Myocyte (in vitro differentiated cells): ENCODE data around the gene NFATC1. TPM values are rescaled to one million over a fixed set of nuclear protein-coding genes. Genes with fewer than 3 reads are reported as not detected.
"Not testable (repeated sequence)": the region's sequence is repeated elsewhere in the genome, so short reads cannot be mapped to it uniquely, and the experiment has no call there.

ENCODE experiments used
- DNase-seq: peaks from one replicate; pipeline ENCODE4 v3.0.0-alpha.2; 2012; ENCODE audit warnings: low read depth
- total RNA-seq: library from RNA; depleted of rRNA; stranded (reverse); fragments of >200 nt; gene quantifications from 2 replicates; pipeline ENCODE4 v1.2.3, GENCODE V29; 2014

NFATC1 gene
- total RNA-seq, 1 donor from 2014 or later: 8.7 TPM

DNA sequence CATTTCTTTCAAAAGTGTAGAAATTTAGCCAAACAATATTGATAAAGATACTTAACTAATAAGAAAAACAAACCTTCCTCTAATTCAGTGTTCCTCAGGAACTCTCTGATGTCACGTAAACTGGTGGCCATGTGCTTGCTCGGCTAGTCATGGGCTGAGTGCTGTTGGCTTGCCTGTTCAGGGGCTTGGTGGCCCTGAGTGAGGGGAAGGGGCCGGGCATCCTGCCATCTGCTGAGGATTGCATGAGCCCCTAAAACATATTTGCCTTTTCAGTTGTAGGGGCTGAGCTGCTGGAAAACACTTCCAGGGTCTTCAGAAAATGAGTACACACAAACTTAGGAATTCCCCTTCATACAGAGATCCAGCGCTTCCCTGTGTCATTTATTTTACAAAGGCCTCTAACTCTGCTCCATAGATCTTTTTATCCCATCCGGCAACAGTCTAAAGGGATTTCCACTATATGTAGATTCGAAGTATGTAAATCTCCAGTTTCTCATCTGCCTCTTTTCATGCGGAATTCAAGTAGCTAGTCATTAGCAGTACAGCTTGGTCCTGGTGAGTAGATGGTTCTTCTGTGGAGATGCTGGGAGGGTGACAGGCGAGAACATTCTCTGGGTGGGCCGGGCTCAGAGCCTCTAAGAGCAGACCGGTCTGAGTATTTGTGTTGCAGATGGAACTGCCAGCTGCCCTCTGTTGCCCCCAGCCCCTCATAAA is 20.1 kb upstream of the NFATC1 start:
- no peak for DNase-seq

DNA sequence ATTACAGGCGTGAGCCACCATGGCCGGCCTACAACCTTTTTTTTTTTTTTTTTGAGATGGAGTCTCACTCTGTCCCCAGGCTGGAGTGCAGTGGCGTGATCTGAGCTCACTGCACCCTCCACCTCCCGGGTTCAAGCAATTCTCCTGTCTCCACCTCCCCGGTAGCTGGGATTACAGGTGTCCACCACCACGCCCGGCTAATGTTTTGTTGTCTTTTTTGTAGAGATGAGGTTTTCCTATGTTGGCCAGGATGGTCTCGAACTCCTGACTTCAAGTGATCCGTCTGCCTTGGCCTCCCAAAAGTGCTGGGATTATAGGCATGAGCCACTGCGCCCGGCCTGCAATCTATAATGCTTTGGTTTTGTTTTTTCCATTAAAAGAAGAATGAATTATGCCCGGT is 19.1 kb upstream of the NFATC1 start:
- not testable (repeated sequence) for DNase-seq

DNA sequence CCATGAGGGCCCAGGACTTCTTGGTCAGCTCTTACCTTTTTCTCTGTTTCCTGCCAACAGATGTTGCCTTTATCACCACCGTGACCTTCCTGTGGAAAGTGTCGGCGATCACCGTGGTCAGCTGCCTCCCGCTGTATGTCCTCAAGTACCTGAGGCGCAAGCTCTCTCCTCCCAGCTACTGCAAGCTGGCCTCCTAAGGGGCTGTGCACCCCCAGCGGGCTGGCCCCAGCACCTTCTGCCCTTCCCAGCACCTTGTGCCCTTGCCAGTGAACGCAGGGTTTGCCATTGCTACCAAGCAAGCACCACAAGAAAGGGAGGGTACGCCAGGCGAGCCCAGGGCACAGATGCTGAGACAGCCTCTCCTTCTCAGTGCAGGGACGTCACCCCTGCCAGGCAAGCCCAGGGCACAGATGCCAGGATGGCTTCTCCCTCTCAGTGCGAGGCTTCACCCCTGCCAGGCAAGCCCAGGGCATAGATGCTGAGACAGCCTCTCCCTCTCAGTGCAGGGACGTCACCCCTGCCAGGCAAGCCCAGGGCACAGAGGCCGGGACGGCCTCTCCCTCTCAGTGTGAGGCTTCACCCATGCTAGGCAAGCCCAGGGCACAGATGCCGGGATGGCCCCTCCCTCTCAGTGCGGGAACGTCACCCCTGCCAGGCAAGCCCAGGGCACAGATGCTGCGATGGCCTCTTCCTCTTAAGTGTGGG is 18.4 kb upstream of the NFATC1 start:
- DNase-seq: no peak

DNA sequence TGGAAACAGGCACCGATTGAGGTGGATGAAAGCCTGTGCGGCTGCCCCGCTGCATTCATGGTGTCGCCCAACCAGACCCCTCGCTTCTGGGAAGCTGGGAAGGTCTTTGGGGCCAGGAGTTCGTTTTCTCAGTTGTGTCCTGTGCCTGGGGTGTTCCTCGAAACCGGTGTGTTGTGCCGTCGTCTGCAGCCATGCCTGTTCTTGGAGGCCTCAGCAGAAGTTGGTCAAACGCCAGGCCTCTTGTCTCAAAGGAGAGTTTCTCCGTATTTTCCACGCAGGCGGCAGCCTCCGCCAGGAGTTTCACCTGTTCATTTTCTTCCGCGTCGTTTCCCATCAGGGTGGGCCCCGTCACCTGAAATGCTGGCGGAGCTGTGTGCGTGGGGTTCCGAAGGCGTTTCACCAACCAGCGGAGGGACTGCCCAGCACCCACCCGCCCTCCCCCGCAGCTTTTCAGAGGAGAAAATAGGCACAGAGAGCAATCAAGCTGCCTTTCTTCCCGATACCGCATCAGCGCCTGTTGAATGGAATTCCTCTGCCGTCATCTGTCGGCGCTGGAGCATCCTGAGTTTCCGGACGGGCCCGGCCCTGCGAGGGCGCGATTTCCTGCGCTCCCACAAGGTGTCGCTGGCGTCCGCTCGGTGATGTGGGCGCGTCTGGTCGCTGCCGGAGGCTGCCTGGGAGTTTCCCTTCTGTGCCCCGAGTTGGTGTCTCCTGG is 17.0 kb upstream of the NFATC1 start:
- peak; percentile 75 for DNase-seq

DNA sequence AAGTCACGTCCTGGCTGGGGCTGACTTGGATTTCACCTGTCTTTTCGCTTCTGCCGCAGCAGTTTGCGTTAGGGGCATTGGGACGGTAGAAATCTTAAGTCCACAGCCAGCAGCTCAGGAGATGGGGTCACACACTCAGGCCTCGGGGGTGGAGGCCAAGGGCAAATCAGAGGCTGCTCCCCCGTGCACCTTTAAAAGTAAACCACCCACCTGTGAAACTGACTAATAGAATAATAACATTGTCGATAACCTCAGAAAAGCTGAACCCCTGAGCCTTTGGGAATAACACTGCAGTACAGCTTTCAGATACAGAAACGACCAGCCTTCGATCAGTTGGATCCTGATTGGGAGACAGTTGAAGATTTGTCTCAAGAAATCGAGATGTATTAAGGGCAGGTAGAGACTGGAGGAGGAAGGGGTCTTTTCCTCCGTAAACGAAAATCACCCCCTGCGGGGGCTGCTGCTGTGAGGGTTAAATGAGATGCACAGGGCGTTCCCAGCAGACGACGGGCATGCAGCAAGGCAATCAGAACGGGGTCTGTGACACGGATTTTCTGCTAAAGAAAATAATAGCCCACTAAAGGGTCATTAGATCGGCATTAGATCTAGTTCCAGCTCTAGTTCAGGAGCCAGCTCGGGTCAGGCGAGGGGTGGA is 16.4 kb upstream of the NFATC1 start:
- DNase-seq: no peak

DNA sequence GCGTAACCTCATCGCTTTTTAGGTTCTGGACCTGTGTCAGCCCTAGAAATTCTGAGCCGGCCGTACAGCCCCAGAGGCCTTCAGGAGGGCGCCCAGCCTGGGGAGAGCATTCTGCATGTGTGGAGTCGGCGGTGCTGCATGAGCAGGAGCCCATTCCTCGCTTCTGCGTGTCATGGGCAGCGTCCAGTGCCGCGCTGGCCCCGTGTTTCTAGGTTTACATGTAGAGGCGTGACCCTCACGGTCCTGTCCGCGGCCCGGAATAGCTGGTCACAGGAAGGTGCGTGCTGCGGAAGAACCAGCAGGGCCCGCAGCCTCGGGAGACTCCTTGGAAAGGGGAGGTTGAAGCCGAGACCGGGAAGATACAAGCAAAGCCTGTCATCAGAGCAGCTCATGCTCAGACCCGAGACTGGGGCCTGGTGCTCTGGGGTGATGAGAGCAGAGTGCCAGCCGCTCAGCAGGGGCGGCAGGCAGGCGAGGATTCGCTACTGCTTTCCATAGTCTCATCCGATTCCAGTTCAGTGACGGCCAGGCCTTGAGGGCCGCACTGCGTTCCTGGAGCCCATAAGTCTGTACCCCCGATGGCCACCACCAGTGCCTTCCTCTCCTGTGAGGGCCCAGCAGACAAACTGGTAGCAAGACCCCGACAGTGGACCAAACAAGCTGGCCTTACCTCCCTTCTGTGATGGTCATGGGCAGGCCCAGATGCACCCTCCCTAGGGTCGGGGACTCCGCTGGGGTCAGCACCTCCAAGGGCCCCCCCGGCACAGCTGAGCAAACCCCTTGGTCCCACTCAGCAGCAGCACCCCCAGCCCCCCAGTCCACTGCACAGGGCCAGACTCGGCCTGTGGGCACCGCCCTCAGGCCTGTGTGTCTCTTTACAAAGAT is 15.6 kb upstream of the NFATC1 start:
- DNase-seq: no peak

DNA sequence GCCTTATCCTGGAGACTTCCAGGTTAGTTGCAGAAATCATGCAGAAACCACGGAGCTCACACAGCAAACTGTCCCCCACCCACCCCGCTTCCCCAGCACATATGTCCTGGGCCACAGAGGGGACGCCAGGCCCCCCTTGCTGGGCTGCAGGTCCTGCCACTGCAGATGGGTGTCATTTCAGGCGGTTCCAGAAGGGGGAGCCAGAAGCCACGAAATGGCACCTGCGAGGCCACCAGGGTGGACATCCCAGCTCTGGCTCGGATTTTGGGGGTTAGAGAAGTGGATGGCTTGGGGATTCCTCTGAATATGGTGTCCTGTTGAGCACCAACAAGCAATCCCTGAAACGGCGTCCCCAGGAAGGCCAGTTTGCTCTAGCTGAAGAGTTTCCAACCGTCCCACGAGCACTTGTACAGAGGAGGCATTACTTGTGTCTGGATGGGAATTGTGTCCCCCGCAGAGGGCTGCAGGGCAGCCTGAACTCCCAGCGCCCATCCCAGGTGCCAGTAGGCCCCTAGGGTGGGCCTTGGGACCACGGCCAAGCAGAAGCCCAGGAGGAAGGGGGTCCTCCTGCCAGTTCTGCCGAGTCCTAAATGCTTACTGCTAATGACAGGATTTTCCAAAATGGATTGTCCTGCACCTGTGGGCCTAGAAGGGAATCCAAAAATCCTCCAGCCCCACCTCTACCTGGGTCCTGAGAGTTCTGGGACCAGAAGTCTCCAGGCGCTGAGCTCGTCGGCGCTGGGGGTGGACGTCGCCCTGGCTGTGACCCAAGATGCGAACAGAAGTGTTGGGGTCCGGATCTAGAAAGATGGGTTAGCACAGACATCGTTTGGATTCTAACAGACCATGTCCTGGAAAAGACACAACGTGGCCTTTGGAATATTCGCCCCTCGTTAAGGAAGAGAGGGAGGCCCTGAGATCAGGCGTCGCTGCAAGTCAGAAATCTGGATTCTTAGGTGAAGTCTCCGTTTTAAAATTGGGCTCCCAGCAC is 14.6 kb upstream of the NFATC1 start:
- DNase-seq: peak; percentile 68

DNA sequence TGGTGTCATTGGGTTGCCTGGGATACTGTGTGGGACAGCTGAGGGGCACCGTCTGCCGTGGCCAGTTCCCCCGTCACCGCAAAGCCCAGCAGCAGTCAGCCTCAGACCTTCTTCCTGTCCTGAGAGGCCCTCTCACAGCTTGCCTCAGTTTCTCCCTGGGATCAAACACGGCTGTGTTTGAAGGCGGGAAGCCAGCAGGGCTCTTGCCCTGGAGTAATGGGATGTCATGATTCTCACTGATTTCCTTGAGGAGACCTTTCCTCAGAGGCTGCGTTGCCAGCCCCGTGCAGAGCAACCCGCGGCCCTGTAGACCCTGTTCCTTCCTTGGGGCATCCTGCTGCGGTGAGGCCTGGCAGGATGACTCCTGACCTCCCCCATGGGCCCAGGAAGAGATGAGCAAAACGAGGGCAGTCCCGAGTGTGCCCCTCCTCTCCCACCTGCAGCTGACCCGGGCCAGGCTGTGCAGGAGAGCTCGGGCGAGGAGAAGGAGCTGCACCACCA is 13.9 kb upstream of the NFATC1 start:
- no peak for DNase-seq

DNA sequence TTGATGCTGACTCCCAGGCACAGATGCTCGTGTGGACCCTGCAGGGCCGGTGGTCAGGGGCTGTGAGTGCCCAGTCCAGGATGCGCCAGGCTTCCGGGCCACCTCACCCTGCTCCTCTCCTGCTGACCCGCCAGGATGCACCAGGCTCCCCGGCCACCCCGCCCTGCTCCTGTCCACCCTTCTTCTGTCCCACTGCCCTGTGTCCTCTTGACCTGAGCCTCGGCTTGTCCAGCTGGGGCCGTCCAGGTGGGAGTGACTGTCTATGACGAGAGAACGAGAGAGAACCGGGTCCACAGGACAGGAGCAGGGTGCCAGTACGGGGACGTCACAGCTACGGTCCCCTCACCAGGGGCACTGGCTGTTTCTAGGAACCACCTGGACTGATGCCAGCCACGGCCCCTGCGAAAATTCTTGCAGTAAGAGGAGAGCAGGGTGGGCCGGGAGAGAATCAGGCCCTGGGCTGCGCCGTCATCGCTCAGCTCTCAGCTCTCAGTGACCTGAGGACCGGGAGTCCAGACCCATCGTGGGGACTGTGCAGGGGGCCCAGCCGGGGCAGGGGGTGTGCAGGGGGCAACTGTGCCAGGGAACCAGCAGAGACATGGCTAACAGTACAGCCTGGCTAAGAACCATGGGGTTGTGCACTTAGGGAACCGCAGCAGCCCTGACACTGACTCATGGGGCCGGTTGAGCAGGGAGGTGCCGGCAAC is 12.9 kb upstream of the NFATC1 start:
- no peak for DNase-seq

DNA sequence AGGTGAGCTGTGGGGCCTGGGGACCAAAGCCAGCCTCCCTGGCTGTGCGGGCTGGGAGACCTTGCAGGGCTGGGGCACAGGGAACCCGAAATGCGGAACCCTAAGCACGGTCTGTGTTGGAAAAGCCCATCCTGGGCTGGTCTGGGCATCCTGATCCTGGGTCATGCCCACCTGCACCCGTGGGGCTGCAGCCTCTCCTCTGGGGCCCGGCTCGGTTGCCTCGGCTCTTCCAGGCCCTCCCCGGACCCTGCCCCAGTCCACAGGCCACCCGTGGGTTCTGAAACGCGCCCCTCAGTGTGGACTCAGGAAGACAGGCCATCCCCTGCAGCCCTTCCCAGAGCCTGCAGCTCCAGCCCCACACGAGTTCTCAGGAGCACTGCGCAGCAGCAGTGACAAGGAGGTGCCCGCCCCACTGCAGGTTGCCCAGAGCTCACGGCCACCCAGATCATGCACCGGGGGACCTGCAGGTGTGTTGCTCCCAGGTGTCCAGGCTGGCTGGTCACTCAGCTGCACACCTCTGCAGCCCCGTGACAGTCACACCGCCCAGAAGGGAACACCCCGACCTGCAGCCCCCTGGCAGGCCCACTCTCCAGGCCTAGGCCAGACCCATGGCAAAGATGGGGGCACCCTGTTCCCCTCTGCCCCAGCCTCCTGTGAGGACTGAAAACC is 12.2 kb upstream of the NFATC1 start:
- no peak for DNase-seq

DNA sequence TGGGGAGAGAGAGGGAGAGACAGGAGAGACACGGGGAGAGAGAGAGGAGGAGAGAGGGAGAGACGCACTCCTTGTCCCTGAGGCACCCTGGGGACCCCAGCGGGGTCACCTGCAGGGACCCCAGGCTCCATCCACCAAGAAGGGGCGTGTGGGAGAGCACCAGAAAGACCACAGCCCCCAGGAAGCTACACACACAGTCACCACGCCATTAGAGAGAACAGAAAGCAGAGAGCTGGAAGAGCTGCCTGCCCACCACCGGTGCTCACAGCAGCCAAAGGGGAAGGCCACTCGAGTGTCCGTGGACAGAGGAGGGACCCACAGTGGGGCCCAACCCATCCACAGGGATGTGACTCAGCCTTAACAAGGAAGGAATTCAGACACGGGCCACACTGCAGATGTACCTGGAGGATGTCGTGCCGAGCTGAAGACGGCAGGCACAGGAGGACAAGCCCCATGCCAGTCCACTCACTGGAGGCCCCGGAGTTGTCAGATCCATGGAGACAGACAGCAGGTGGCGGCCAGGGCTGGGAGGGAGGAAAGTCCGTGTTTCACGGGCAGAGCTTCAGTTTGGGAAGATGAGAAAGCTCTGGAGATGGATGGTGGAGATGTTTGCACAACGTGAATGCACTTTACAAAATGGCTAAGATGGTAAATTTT is 11.5 kb upstream of the NFATC1 start:
- DNase-seq: peak; percentile 30

DNA sequence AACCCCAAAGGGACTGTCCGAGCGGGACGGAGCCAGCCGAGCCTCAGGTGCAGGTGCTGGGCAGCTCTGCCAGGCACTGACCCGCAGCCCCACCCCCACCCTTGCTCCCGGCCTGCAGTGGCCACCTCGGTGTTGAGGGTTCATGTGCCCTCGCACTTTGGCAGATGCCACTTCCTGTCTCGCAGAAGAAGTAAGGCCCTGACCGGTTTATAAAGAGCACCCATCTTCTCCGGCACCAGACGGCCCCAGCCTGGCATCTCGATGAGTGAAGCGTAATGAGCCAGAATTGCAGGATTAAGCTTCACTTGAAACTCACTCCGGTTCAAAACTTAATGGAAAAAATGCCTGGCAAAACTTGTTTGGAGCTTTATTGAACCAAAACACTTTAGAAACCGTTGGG is 10.9 kb upstream of the NFATC1 start:
- no peak for DNase-seq

DNA sequence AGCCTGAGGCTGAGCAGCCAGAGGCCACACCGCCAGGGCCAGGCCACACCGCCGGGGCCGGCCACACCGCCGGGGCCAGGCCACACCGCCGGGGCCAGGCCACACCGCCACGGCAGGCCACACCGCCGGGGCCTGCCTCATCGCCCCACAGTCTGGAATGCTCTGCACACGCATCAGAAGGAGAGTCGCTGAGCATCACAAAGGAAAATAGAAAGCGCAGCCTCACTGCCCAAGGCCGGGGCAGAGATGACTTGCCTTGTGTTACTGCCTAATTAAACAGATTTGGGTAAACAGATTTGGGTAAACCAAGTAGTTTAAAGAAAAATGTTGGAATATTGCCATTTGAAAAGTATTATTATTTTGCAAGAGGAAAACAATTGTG is 10.4 kb upstream of the NFATC1 start:
- no peak for DNase-seq

DNA sequence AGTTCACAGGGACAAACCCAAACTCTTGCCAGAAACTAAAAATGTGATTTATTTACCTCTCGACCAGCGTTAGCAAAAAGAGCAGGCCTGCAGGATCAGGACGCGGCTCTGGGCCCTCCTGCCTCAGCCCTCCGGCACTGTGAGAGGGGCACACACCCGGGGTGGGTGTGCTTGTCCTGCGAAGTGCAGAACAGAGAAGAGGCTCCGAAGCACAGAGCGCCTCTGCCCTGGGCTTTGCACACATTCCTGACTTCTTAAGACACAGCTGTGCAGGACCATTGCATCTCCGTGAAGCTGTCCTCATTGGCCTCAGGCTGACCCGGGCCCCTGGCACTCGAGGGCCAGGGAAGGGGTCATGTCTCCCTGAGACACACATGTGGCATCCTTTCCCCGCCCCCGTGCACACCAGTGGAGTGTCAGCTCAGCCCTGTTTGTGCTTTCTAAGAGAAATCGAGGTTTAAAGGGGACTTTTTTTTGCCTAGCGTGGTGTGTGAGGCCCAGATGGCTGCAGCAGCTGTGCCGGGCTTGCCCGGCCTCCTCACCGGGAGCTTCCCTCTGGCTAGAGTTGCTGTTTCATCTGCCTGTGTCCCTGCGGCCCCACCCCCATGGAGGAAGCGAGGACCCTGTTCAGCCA is 9.9 kb upstream of the NFATC1 start:
- DNase-seq: peak; percentile 22

DNA sequence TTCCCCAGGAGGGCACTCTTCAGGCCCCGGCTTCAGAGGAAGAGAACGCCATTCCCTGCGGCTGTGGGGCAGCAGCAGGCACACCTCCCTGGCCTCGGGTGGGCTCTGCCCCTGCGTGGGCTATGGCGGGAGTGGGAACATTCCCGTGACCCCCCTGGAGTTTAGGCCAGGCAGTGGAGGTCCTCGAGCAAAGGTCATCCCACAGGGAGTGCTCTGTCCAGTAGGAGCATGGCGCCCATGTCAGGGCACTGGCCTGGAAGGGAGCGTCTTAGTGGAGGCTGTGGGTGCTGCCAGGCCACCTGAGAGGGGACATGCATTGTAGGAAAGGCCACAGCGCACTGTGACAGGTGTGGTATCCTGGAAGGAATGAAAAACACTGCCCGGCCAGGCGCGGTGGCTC is 9.2 kb upstream of the NFATC1 start:
- DNase-seq: no peak

DNA sequence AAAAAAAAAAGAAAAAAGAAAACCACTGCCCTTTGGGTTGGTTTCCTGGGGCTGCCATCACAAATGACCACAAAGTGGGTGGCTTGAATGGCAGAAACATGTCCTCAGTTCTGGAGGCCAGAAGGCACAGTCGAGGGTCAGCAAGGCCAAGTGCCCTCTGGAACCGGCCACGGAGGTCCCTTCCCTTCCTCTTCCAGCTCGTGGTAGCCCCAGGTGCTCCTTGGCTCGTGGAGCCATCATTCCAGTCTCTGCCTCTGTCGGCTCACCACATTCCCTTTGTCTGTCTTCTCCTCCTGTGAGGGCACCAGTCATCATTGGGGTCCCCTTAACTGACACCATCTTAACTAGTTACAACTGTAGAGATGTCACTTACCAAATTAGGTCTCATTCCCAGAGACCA is 8.5 kb upstream of the NFATC1 start:
- DNase-seq: no peak

DNA sequence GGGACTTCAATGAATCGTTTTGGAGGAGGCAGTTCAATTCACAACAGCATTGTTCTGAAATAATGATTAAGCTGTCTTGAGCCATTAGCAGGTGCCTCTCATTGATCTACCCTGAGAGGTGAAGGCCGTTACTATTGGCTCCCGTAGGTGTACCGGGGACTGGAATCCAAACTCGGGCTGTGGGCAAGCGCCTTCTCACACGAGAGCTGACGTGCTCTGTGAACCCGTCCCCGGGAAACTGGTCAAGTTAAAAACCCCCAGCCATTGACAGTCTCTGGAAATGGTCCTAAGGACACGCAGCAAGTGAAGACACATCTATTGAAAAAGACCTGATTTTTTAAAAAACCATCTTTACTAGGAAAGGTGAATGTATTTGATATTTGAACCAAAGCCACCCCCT is 8.1 kb upstream of the NFATC1 start:
- DNase-seq: no peak
